ENCODE data around the gene LTK. TPM values are rescaled to one million over a fixed set of nuclear protein-coding genes. Genes with fewer than 3 reads are reported as not detected.
"Not testable (repeated sequence)": the region's sequence is repeated elsewhere in the genome, so short reads cannot be mapped to it uniquely, and the experiment has no call there.

The LTK gene
- total RNA-seq, 1 experiment from 2014 or later = not detected

- peak; percentile 37 for DNase-seq (ENCODE audit: low read depth)
- in situ Hi-C loops (cut with HindIII; ENCODE audit: low pct_unique_long_range_greater_than_20kb, low sequenced_read_pairs) = no loop called here
Observed at GRCh38 chr15:41487381-41487780, 26.2 kb downstream of the LTK start.

DNA sequence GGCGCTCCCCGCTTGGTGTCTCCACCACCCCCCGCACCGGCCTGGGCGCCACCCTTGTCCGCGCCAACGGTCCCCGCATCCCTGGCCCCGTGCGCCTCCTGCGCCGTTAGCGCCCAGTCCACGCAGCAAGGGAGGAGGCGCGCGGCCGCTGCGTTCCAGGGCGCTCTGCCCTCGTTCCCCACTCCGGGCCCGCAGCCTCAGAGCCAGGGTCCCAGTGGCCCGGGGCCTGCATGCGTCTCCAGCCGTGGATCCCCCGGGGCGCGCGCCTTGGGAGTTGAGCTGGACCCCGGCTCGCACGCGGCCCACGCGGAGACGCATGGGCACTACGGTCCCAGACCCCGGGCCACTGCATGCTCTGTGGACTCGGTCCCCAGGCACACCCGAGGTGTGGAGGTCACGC is 27.3 kb downstream of the LTK start:
- in situ Hi-C loops (cut with HindIII; ENCODE audit: low pct_unique_long_range_greater_than_20kb, low sequenced_read_pairs) = no loop called here
- no peak for DNase-seq (ENCODE audit: low read depth)

GRCh38 chr15:41484937-41485625 is 28.5 kb downstream of the LTK start:
- in situ Hi-C loops (cut with HindIII; ENCODE audit: low pct_unique_long_range_greater_than_20kb, low sequenced_read_pairs) = no loop called here
- no peak for DNase-seq (ENCODE audit: low read depth)

DNA sequence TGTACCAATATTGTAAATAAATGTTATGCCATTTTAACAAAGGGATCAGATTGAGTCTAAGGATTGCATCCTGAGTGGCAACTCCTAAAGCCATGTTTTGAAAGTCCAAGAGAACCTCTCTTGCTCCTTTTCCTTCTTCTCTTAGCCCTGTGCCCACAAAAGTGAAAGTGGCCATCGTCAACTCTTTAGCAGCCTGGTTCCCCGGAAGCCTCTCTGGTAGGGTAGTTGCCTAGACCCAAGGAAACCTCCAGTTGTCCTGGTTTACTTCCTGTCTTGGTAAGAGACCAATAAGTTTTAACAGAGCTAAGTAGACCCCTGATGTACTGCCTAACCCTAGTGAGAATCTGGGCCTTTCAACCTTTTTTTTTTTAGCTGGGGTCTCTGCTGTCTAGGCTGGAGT is 30.1 kb downstream of the LTK start:
- in situ Hi-C loops (cut with HindIII; ENCODE audit: low pct_unique_long_range_greater_than_20kb, low sequenced_read_pairs) = no loop called here
- DNase-seq (ENCODE audit: low read depth) = no peak

- in situ Hi-C loops (cut with HindIII; ENCODE audit: low pct_unique_long_range_greater_than_20kb, low sequenced_read_pairs) = no loop called here
Observed at GRCh38 chr15:41483115-41483514, 30.5 kb downstream of the LTK start.

DNA sequence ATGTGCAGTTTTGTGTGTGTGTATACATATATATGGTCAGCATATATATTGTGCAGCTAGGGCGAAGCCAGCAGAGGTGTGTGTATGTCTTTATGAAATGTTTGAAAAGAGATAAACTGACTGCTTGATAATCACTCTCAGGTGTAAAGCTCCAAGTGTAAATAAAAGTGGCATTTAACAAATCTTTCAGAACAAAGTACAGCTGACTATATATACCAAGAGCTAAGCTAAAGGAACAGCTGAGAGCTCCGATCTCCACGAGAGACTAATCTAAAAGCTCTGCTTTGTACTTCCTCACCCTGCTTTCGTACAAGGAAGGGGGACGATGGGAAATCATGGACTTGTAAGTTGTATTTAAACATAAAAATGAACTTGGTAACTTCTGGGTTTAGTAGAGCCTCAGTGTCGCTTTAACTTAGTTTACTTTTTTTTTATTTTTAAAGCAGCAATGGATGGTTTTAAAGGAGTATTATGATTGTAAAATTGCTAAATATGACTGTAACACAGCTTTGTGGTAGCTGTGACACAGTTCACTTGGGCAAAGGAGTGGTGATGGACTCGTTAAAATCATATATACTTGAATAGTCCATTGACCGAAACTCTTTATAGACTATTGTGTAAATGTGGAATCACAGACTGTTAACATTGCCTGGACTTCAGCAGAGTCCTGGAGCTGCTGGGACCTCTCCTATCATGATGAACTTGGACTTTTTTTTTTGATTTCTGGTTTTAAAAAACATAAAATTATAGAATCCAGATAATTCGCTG is 31.3 kb downstream of the LTK start:
- in situ Hi-C loops (cut with HindIII; ENCODE audit: low pct_unique_long_range_greater_than_20kb, low sequenced_read_pairs) = no loop called here
- no peak for DNase-seq (ENCODE audit: low read depth)

More at GRCh38 chr15:41483115-41483514, 30.5 kb downstream of the LTK start:
- no peak for DNase-seq (ENCODE audit: low read depth)

DNA sequence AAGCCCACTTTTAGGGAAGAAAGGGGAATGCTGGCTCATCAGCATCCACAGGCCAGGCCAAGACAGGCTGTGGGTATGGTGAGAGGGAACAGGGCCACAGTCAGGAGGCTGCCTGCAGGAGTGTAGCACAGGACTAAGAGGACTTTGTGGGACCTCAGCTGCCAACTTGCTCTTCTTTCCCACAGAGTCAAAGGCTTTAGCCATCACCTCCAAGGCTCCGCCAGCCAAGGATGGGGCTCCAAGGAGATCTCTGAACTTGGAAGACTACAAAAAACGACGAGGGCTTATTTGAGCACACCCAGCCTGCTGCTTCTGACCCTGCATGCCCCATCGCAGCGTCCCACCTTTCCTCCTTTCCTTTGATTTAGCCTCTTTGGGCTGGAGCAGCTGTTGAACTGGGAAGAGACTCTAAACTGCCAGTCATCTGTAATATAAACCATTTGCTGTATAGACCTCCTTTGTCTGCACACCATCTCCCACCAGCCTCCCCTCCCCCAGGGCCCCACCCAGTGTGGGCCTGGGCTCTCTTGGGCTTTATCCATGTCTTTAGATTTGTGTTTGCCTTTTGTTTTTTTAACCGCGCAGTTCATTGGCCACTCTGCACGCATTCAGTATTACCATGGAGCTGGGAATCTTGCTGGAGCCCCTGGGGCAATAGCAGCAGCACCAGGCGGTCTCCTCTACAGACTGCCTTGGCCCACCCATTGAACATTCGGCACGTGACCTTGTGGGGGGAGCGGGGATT is 33.1 kb downstream of the LTK start:
- no peak for DNase-seq (ENCODE audit: low read depth)
- in situ Hi-C loops (cut with HindIII; ENCODE audit: low pct_unique_long_range_greater_than_20kb, low sequenced_read_pairs) = no loop called here

DNA sequence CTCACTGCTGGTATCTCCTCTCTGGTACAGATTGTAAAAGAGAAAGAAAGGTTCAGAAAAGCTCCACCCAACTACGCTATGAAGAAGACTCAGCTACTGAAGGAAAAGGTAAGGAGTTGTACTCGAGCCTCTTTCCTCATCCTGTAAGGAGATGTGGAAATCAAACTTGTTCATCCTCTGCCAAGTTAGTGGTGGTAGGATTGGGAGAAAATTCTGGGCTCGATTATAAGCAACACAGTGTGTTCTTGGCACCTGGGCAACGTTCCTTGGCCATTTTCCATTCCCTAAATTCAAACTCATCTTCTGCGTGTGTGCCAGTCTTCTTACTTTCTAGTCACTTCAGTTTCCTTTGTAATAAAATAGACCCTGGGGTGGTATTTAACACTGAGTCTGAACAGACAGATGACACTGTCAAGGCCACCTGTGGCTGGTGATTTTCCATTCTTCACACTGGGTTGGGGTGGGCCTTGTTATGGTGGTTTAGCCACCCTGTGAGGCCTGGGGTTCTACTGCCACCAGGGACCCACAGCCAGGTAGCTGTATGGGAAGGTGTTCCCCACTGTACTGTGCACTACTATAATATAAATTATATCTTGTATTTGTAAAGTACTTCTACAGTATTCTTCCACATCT is 37.1 kb downstream of the LTK start:
- in situ Hi-C loops (cut with HindIII; ENCODE audit: low pct_unique_long_range_greater_than_20kb, low sequenced_read_pairs) = no loop called here
- DNase-seq (ENCODE audit: low read depth) = no peak

GRCh38 chr15:41474941-41475340 is 38.7 kb downstream of the LTK start:
- DNase-seq (ENCODE audit: low read depth) = no peak
- in situ Hi-C loops (cut with HindIII; ENCODE audit: low pct_unique_long_range_greater_than_20kb, low sequenced_read_pairs) = no loop called here

GRCh38 chr15:41474436-41474835 is 39.2 kb downstream of the LTK start:
- no peak for DNase-seq (ENCODE audit: low read depth)
- in situ Hi-C loops (cut with HindIII; ENCODE audit: low pct_unique_long_range_greater_than_20kb, low sequenced_read_pairs) = no loop called here

DNA sequence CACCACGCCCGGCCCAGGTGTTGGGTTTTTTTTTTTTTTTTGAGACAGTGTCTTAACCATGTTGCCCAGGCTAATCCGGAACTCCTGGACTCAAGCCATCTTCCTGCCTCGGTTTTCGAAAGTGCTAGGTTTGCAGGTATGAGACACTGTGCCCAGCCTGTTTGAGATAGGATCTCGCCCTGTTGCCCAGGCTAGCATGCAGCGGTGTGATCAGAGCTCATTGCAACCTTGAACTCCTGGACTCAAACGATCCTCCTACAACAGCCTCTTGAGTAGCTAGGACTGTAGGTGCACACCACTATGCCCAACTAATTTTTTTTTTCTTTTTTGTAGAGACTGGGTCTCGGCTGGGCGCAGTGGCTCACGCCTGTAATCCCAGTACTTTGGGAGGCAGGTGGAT is 40.2 kb downstream of the LTK start:
- in situ Hi-C loops (cut with HindIII; ENCODE audit: low pct_unique_long_range_greater_than_20kb, low sequenced_read_pairs) = no loop called here
- no peak for DNase-seq (ENCODE audit: low read depth)

DNA sequence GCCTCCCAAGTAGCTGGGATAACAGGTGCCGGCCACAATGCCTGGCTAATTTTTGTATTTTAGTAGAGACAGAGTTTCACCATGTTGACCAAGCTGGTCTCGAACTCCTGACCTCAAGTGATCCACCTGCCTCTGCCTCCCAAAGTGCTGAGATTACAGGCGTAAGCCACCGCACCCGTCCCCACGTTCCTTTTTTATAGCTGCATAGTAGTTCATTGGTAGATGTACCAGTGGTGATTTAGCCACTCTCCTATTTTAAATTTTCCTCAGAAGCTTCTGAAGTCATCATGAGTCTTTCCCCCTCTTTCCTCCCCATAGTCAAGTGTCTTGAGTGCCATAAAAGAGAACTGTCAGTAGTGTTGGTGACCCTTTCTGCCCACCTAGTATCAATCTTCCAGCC is 44.0 kb downstream of the LTK start:
- DNase-seq (ENCODE audit: low read depth); in situ Hi-C loops (cut with HindIII; ENCODE audit: low pct_unique_long_range_greater_than_20kb, low sequenced_read_pairs): not testable (repeated sequence)

- in situ Hi-C loops (cut with HindIII; ENCODE audit: low pct_unique_long_range_greater_than_20kb, low sequenced_read_pairs) = no loop called here
- DNase-seq (ENCODE audit: low read depth) = no peak
Observed at GRCh38 chr15:41466711-41467110, 46.9 kb downstream of the LTK start.

DNA sequence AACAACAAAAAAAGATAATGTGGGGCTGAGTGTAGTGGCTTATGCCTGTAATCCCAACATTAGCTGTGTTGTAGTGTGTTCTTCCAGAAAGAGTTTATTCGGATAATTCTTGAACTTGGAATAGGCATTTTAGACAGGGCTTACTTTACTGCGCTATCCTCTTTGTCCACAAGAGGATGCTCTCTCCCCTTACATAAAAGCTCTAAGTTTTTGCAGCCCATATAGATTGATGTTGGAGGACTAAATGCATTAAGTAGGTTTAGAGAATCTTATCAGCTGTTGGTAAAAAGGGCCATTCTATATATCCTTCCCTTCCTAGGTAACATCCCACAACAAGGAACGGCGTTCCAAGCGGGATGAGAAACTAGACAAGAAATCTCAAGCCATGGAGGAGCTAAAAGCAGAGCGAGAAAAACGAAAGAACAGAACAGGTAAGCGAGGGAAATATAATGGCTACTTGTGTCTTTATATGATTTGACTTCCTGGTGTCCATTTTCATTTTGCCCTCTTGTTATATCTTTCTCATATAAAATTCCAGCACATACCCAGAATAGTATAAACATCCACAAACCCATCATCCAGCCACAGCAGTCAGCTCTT is 47.7 kb downstream of the LTK start:
- DNase-seq (ENCODE audit: low read depth) = peak; percentile 41
- in situ Hi-C loops (cut with HindIII; ENCODE audit: low pct_unique_long_range_greater_than_20kb, low sequenced_read_pairs) = no loop called here

- DNase-seq (ENCODE audit: low read depth) = no peak
- in situ Hi-C loops (cut with HindIII; ENCODE audit: low pct_unique_long_range_greater_than_20kb, low sequenced_read_pairs) = no loop called here
Observed at GRCh38 chr15:41464889-41465580, 48.6 kb downstream of the LTK start.

GRCh38 chr15:41462084-41462795 is 51.4 kb downstream of the LTK start:
- no peak for DNase-seq (ENCODE audit: low read depth)
- in situ Hi-C loops (cut with HindIII; ENCODE audit: low pct_unique_long_range_greater_than_20kb, low sequenced_read_pairs) = no loop called here
